GM12878 (cell line): ENCODE results near the gene NLRP6. TPM values are rescaled to one million over a fixed set of nuclear protein-coding genes. Genes with fewer than 3 reads are reported as not detected.

Experiments
- ATAC-seq: fragments of 200-7000 bp; cut with Tn5 transposase; 3 replicates; pipeline ENCODE4 v1.9.1; 2020; ENCODE audit warnings: mild to moderate bottlenecking, moderate library complexity
- BruUV-seq: library from RNA; stranded (reverse); fragments of 400-500 nt; replicated peaks from 2 replicates; lab custom pipeline; 2021; lab: Mats Ljungman, UMichigan
- CTCF ChIA-PET: fragments of 300-600 bp; sonication (Branson Sonifier 250); formaldehyde crosslinking; extraction: SDS; loops from one replicate; lab custom pipeline; 2021; ENCODE audit warnings: inconsistent platforms; lab: Yijun Ruan, JAX
- POLR2A ChIA-PET: fragments of 350-600 bp; formaldehyde crosslinking; extraction: SDS; loops from one replicate; lab custom pipeline; 2021; ENCODE audit warnings: inconsistent platforms; lab: Charles Lee
- RAD21 ChIA-PET: fragments of 300-600 bp; sonication (Branson Sonifier 250); formaldehyde crosslinking; loops from one replicate; lab custom pipeline; 2023; ENCODE audit warnings: antibody characterized with exemption; ENCODE audit not compliant: unreplicated experiment; lab: Charles Lee
- SMC1A ChIA-PET: fragments of 300-600 bp; sonication (Branson Sonifier 250); formaldehyde crosslinking; loops from one replicate; lab custom pipeline; 2023; ENCODE audit not compliant: unreplicated experiment, uncharacterized antibody; lab: Charles Lee
- DNase-seq: peaks from one replicate; pipeline ENCODE4 v3.0.0-alpha.2; 2011; ENCODE audit warnings: low read depth, low spot score
- FAIRE-seq: peaks from 3 replicates; lab custom pipeline; 2011; peaks lifted over from hg19 to GRCh38; lab: Jason Lieb, UNC
- H2AFZ ChIP-seq: 2 replicates; pipeline ENCODE4 v1.6.0; 2011; ENCODE audit warnings: low read depth, low read length, control low read depth; ENCODE audit not compliant: control insufficient read depth
- H3K27ac ChIP-seq: 2 replicates; pipeline ENCODE4 v1.5.1; 2011; ENCODE audit warnings: control low read depth; ENCODE audit not compliant: control insufficient read depth, insufficient read depth
- H3K27me3 ChIP-seq, 2 experiments: replicated peaks in 1 of 2; 2 replicates each; pipeline versions ENCODE4 v1.6.0 to v1.6.1; 2011; ENCODE audit warnings: low read length in 1 of 2; ENCODE audit not compliant: control insufficient read depth in 2 of 2, insufficient read depth in 2 of 2
- H3K36me3 ChIP-seq, 2 experiments: 2 replicates each; pipeline ENCODE4 v1.5.1; 2011; ENCODE audit warnings: low read length in 1 of 2; ENCODE audit not compliant: control insufficient read depth in 2 of 2, insufficient read depth in 2 of 2
- H3K4me1 ChIP-seq: 2 replicates; pipeline ENCODE4 v1.6.1; 2011; ENCODE audit warnings: mild to moderate bottlenecking, low read length, moderate library complexity, mixed read lengths; ENCODE audit not compliant: control insufficient read depth, insufficient read depth
- H3K4me2 ChIP-seq: 2 replicates; pipeline ENCODE4 v1.6.0; 2011; ENCODE audit warnings: control low read depth; ENCODE audit not compliant: control insufficient read depth, insufficient read depth
- H3K4me3 ChIP-seq: fragments of 200-600 bp; sonication (generic); 2 replicates; pipeline ENCODE4 v1.5.1; 2016
- H3K79me2 ChIP-seq: 2 replicates; pipeline ENCODE4 v1.6.0; 2011; ENCODE audit warnings: low read length; ENCODE audit not compliant: control insufficient read depth, insufficient read depth
- H3K9ac ChIP-seq: 2 replicates; pipeline ENCODE4 v1.8.0; 2011; ENCODE audit warnings: low read length, control low read depth, mixed read lengths; ENCODE audit not compliant: control insufficient read depth, insufficient read depth
- H3K9me3 ChIP-seq: replicated peaks from 3 replicates; pipeline ENCODE4 v1.5.1; 2011; ENCODE audit warnings: mild to moderate bottlenecking, low read length; ENCODE audit not compliant: control insufficient read depth, insufficient read depth
- H4K20me1 ChIP-seq: 2 replicates; pipeline ENCODE4 v1.6.0; 2011; ENCODE audit not compliant: control insufficient read depth, insufficient read depth
- ATF7 ChIP-seq: fragments of 450-650 bp; IDR thresholded peaks from 2 replicates; pipeline ENCODE4 v1.6.1; 2016; ENCODE audit warnings: low read depth, mild to moderate bottlenecking
- BHLHE40 ChIP-seq, 2 experiments: fragments of 450-650 bp in 1 of 2; IDR thresholded peaks; 2 replicates each; pipeline ENCODE4 v1.6.1; 2011 to 2017; ENCODE audit warnings: low read depth in 2 of 2, borderline replicate concordance in 1 of 2, improper control_type of control experiment in 1 of 2, low read length in 1 of 2, mild to moderate bottlenecking in 1 of 2
- FOXM1 ChIP-seq: IDR thresholded peaks from 2 replicates; pipeline ENCODE4 v1.6.1; 2012; ENCODE audit warnings: low read depth, mild to moderate bottlenecking, inconsistent platforms, low read length, moderate library complexity
- HDAC2 ChIP-seq: fragments of 200-600 bp; sonication (generic); IDR thresholded peaks from 2 replicates; pipeline ENCODE4 v1.6.1; 2017
- RELA ChIP-seq: fragments of 450-650 bp; IDR thresholded peaks from 2 replicates; pipeline ENCODE4 v1.8.0; 2014; ENCODE audit warnings: borderline replicate concordance; ENCODE audit not compliant: partially characterized antibody
- SMARCA5 ChIP-seq: fragments of 450-650 bp; IDR thresholded peaks from 2 replicates; pipeline ENCODE4 v1.6.1; 2017; ENCODE audit warnings: mild to moderate bottlenecking
- SUZ12 ChIP-seq: fragments of 200-600 bp; sonication (generic); IDR thresholded peaks from one replicate; pipeline ENCODE4 v1.6.1; 2018; ENCODE audit warnings: antibody characterized with exemption, mild to moderate bottlenecking; ENCODE audit not compliant: unreplicated experiment
- TCF7 ChIP-seq: IDR thresholded peaks from 2 replicates; pipeline ENCODE4 v1.6.1; 2014; ENCODE audit warnings: antibody characterized with exemption, borderline replicate concordance
- ZNF217 ChIP-seq: fragments of 450-650 bp; IDR thresholded peaks from 2 replicates; pipeline ENCODE4 v1.6.1; 2017; ENCODE audit warnings: antibody characterized with exemption, mild to moderate bottlenecking
- WGBS: methylation state at CpG from one replicate; pipeline ENCODE4 v1.1.6; 2016; ENCODE audit warnings: low lambda C conversion rate; ENCODE audit not compliant: insufficient replicate concordance, insufficient coverage; ENCODE audit errors: missing lambda C conversion rate; 5-methylcytosine and 5-hydroxymethylcytosine counted together
- in situ Hi-C: fragments of 300-500 bp; cut with MboI; formaldehyde crosslinking; loops from 9 replicates; pipeline ENCODE4 v1.14.3; 2018; ENCODE audit warnings: mixed read lengths
- intact Hi-C: fragments of 100-400 bp; cut with micrococcal nuclease; formaldehyde crosslinking; loops from one replicate; pipeline ENCODE4 v1.14.2; 2022; ENCODE audit not compliant: unreplicated experiment
- polyA plus RNA-seq, 11 experiments: library from polyadenylated mRNA; depleted of rRNA in 4 of 11; unstranded in 6 of 11; stranded (reverse) in 5 of 11; fragments of >200 nt; fragmentation: Nextera tagmentation in 4 of 11; fragmentation: Illumina TruSeq in 1 of 11; extraction: Ambion mirVana in 4 of 11; extraction: Trizol in 1 of 11; gene quantifications; 1 replicate in 1 of 11; 2 replicates in 10 of 11; pipeline versions ENCODE4 v1.2.1 to v1.2.3, GENCODE V29; 2011 to 2016; ENCODE audit warnings: inconsistent platforms in 2 of 11, missing spikeins in 2 of 11, low read depth in 1 of 11
- total RNA-seq, 4 experiments: library from RNA; depleted of rRNA in 3 of 4; stranded (reverse); fragments of >200 nt in 3 of 4; fragmentation: Illumina TruSeq in 1 of 4; extraction: Trizol in 1 of 4; gene quantifications; 2 replicates each; pipeline versions ENCODE4 v1.2.1 to v1.2.3, GENCODE V29; 2013 to 2021
- TF ChIP-seq, protein P1 (sequence below): fragments of 450-650 bp; IDR thresholded peaks from 2 replicates; pipeline ENCODE4 v1.6.1; 2017; ENCODE audit warnings: low read depth, mild to moderate bottlenecking, moderate library complexity
- TF ChIP-seq, protein P2 (sequence below): fragments of 450-650 bp; IDR thresholded peaks from 2 replicates; pipeline ENCODE4 v1.6.1; 2017; ENCODE audit warnings: mild to moderate bottlenecking, moderate library complexity
- TF ChIP-seq, protein P3 (sequence below): fragments of 450-650 bp; conservative IDR thresholded peaks from 2 replicates; pipeline ENCODE4 v1.6.1; 2017; ENCODE audit warnings: mild to moderate bottlenecking, moderate library complexity
- TF ChIP-seq, protein P4 (sequence below): fragments of 450-650 bp; IDR thresholded peaks from 2 replicates; pipeline ENCODE4 v1.6.1; 2017; ENCODE audit warnings: antibody characterized with exemption, mild to moderate bottlenecking, moderate library complexity

Gene NLRP6
- total and polyA plus RNA-seq, 10 of the 15 experiments (the other 5 are each of a cell fraction or from before 2014, with no cell fraction given): 0.03 to 0.11 TPM; not detected in 8

- FAIRE-seq: no peak
- Histone ChIP-seq H3K9ac (no peak overlapping the region), H3K4me2 (no peak overlapping the region), H3K4me1 (no peaks in the 10 kb centered on the region), H2AFZ (no peak overlapping the region), H3K36me3 (peaks cover 6 to 28% of the 10 kb centered on the region in 2 experiments), H4K20me1 (no peaks in the 10 kb centered on the region), H3K27me3 (no peaks in the 10 kb centered on the region), H3K4me3 (no peak overlapping the region), H3K27ac (no peak overlapping the region), H3K9me3 (no peaks in the 10 kb centered on the region), H3K79me2 (peaks cover 40% of the 10 kb centered on the region)
- 93% methylated on average over 1 of the region's 1 CpG for WGBS
- SMC1A ChIA-PET: interaction anchor here (3.8 kb wide), 1 partner anchor 10 kb away, joined by 38 read pairs; no protein-coding TSS in a partner anchor
- ATAC-seq: no peak
- in situ Hi-C loops: no loop called here
- CTCF ChIA-PET: interaction anchor here (2.8 kb wide), 1 partner anchor 10 kb away, joined by 14 read pairs; no protein-coding TSS in a partner anchor
- no peak for TF ChIP-seq TCF7
- TF ChIP-seq BHLHE40 (IDR thresholded peaks at IDR 0.05; ENCODE audit: borderline replicate concordance in 1 of 2, low read depth in 2 of 2, low read length in 1 of 2): no peak
- TF ChIP-seq SUZ12: no peak
- TF ChIP-seq, protein P1, sequence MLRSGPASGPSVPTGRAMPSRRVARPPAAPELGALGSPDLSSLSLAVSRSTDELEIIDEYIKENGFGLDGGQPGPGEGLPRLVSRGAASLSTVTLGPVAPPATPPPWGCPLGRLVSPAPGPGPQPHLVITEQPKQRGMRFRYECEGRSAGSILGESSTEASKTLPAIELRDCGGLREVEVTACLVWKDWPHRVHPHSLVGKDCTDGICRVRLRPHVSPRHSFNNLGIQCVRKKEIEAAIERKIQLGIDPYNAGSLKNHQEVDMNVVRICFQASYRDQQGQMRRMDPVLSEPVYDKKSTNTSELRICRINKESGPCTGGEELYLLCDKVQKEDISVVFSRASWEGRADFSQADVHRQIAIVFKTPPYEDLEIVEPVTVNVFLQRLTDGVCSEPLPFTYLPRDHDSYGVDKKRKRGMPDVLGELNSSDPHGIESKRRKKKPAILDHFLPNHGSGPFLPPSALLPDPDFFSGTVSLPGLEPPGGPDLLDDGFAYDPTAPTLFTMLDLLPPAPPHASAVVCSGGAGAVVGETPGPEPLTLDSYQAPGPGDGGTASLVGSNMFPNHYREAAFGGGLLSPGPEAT: no peak
- TF ChIP-seq, protein P2, sequence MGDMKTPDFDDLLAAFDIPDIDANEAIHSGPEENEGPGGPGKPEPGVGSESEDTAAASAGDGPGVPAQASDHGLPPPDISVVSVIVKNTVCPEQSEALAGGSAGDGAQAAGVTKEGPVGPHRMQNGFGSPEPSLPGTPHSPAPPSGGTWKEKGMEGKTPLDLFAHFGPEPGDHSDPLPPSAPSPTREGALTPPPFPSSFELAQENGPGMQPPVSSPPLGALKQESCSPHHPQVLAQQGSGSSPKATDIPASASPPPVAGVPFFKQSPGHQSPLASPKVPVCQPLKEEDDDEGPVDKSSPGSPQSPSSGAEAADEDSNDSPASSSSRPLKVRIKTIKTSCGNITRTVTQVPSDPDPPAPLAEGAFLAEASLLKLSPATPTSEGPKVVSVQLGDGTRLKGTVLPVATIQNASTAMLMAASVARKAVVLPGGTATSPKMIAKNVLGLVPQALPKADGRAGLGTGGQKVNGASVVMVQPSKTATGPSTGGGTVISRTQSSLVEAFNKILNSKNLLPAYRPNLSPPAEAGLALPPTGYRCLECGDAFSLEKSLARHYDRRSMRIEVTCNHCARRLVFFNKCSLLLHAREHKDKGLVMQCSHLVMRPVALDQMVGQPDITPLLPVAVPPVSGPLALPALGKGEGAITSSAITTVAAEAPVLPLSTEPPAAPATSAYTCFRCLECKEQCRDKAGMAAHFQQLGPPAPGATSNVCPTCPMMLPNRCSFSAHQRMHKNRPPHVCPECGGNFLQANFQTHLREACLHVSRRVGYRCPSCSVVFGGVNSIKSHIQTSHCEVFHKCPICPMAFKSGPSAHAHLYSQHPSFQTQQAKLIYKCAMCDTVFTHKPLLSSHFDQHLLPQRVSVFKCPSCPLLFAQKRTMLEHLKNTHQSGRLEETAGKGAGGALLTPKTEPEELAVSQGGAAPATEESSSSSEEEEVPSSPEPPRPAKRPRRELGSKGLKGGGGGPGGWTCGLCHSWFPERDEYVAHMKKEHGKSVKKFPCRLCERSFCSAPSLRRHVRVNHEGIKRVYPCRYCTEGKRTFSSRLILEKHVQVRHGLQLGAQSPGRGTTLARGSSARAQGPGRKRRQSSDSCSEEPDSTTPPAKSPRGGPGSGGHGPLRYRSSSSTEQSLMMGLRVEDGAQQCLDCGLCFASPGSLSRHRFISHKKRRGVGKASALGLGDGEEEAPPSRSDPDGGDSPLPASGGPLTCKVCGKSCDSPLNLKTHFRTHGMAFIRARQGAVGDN: no peak
- no peak for TF ChIP-seq RELA
- TF ChIP-seq, protein P3, sequence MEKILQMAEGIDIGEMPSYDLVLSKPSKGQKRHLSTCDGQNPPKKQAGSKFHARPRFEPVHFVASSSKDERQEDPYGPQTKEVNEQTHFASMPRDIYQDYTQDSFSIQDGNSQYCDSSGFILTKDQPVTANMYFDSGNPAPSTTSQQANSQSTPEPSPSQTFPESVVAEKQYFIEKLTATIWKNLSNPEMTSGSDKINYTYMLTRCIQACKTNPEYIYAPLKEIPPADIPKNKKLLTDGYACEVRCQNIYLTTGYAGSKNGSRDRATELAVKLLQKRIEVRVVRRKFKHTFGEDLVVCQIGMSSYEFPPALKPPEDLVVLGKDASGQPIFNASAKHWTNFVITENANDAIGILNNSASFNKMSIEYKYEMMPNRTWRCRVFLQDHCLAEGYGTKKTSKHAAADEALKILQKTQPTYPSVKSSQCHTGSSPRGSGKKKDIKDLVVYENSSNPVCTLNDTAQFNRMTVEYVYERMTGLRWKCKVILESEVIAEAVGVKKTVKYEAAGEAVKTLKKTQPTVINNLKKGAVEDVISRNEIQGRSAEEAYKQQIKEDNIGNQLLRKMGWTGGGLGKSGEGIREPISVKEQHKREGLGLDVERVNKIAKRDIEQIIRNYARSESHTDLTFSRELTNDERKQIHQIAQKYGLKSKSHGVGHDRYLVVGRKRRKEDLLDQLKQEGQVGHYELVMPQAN: no peak
- TF ChIP-seq, protein P4, sequence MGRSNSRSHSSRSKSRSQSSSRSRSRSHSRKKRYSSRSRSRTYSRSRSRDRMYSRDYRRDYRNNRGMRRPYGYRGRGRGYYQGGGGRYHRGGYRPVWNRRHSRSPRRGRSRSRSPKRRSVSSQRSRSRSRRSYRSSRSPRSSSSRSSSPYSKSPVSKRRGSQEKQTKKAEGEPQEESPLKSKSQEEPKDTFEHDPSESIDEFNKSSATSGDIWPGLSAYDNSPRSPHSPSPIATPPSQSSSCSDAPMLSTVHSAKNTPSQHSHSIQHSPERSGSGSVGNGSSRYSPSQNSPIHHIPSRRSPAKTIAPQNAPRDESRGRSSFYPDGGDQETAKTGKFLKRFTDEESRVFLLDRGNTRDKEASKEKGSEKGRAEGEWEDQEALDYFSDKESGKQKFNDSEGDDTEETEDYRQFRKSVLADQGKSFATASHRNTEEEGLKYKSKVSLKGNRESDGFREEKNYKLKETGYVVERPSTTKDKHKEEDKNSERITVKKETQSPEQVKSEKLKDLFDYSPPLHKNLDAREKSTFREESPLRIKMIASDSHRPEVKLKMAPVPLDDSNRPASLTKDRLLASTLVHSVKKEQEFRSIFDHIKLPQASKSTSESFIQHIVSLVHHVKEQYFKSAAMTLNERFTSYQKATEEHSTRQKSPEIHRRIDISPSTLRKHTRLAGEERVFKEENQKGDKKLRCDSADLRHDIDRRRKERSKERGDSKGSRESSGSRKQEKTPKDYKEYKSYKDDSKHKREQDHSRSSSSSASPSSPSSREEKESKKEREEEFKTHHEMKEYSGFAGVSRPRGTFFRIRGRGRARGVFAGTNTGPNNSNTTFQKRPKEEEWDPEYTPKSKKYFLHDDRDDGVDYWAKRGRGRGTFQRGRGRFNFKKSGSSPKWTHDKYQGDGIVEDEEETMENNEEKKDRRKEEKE: no peak
- no peak for TF ChIP-seq FOXM1
- no peak for TF ChIP-seq SMARCA5
- TF ChIP-seq ATF7: no peak
- TF ChIP-seq ZNF217: no peak
- no peak for TF ChIP-seq HDAC2
- RAD21 ChIA-PET: no interaction called here
- BruUV-seq: no TSS peak
- DNase-seq: no peak
- intact Hi-C loops: no loop called here
- POLR2A ChIA-PET: interaction anchor here (1.9 kb wide), 1 partner anchor 33 kb away, joined by 6 read pairs; the partner anchor contains the start of genes BET1L and RIC8A
Observed at GRCh38 chr11:240315-240714, 37.9 kb upstream of the NLRP6 start.
